GM15510 (cell line): ENCODE results near the gene SLC25A23.

Experiments used
- POLR2A ChIP-seq: IDR thresholded peaks from 3 replicates; pipeline ENCODE4 v1.6.1; 2011; ENCODE audit warnings: borderline replicate concordance; ENCODE audit not compliant: insufficient read length; ENCODE audit errors: extremely low read depth

The SLC25A23 gene

GRCh38 chr19:6450166-6450565 lies 9.4 kb downstream of the SLC25A23 start:
- TF ChIP-seq POLR2A: no peak

GRCh38 chr19:6448045-6448444 lies 11.5 kb downstream of the SLC25A23 start:
- TF ChIP-seq POLR2A: no peak

- TF ChIP-seq POLR2A: no peak
Observed at GRCh38 chr19:6446452-6446851, 13.1 kb downstream of the SLC25A23 start.

- no peak for TF ChIP-seq POLR2A
Observed at GRCh38 chr19:6443986-6444385, 15.6 kb downstream of the SLC25A23 start.

- no peak for TF ChIP-seq POLR2A
Observed at GRCh38 chr19:6442087-6442688, 17.4 kb downstream of the SLC25A23 start.

GRCh38 chr19:6440905-6441304 lies 18.7 kb downstream of the SLC25A23 start:
- TF ChIP-seq POLR2A: no peak

GRCh38 chr19:6439743-6440142 lies 19.8 kb downstream of the SLC25A23 start:
- no peak for TF ChIP-seq POLR2A

- no peak for TF ChIP-seq POLR2A
Observed at GRCh38 chr19:6433663-6434062, 25.9 kb downstream of the SLC25A23 start, which contains the start of gene SLC25A41. Gene SLC25A41, minus strand, starts transcription at chr19:6433763. Its CDS starts 70 bp downstream, at chr19:6433693.

GRCh38 chr19:6433165-6433564 lies 26.4 kb downstream of the SLC25A23 start:
- TF ChIP-seq POLR2A: no peak

GRCh38 chr19:6431891-6432290 lies 27.7 kb downstream of the SLC25A23 start:
- no peak for TF ChIP-seq POLR2A

GRCh38 chr19:6429419-6430221 lies 30.0 kb downstream of the SLC25A23 start:
- TF ChIP-seq POLR2A: no peak

GRCh38 chr19:6427131-6427530 lies 32.5 kb downstream of the SLC25A23 start:
- TF ChIP-seq POLR2A: no peak

- TF ChIP-seq POLR2A: no peak
Observed at GRCh38 chr19:6425732-6426620, 33.6 kb downstream of the SLC25A23 start.

- TF ChIP-seq POLR2A: peak; percentile 51
Observed at GRCh38 chr19:6424939-6425731, 34.5 kb downstream of the SLC25A23 start.
